Nephron progenitor cell (in vitro differentiated cells): ENCODE data around the gene PRM3.

Source experiments
- DNase-seq: peaks from one replicate; pipeline ENCODE4 v3.0.0; 2021
- H3K27ac Mint-ChIP-seq: 2 replicates; pipeline ENCODE4 v1.8.0; 2021; ENCODE audit warnings: mild to moderate bottlenecking, moderate library complexity, mixed read lengths
- H3K27me3 Mint-ChIP-seq: 2 replicates; pipeline ENCODE4 v1.8.0; 2021; ENCODE audit warnings: mild to moderate bottlenecking, low read depth, mixed read lengths; ENCODE audit not compliant: poor library complexity
- H3K36me3 Mint-ChIP-seq: 2 replicates; pipeline ENCODE4 v1.8.0; 2021; ENCODE audit warnings: low read depth, mixed read lengths
- H3K4me1 Mint-ChIP-seq: 2 replicates; pipeline ENCODE4 v1.8.0; 2021; ENCODE audit warnings: mixed read lengths
- H3K4me3 Mint-ChIP-seq: 2 replicates; pipeline ENCODE4 v1.8.0; 2021; ENCODE audit warnings: mild to moderate bottlenecking, moderate library complexity, mixed read lengths
- H3K9me3 Mint-ChIP-seq: 2 replicates; pipeline ENCODE4 v1.8.0; 2021; ENCODE audit warnings: mild to moderate bottlenecking, moderate library complexity, mixed read lengths
- CTCF ChIP-seq: fragments of 200-600 bp; sonication (generic); IDR thresholded peaks from 2 replicates; pipeline ENCODE4 v1.5.0; 2021; ENCODE audit warnings: antibody characterized with exemption

Gene PRM3

DNA sequence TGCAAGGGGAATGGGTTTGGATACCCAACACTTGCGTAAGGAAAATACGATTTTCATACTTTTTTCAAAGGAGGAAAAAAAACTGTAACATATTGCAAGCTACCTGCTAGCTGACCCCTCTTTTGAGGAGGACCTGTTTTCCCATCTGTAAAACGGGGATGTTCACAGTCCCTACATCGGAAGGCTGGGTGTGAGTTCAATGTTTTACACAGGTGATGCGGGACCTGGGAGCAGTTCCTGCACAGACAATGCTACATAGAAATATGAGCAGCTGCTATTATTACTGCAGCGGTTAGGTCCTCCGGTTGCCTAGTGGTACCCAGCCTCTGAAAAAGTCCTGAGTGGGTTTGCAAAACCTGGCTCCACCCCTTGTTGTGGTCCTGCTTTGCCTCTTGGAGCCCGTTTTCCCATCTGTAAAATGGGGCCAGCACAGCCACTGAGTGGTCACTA lies 20.9 kb downstream of the PRM3 start:
- H3K4me3 Mint-ChIP-seq = no peak overlapping the region
- peaks cover 25% of the 10 kb centered on the region for H3K27me3 Mint-ChIP-seq
- no peaks in the 10 kb centered on the region for H3K9me3 Mint-ChIP-seq
- no peak overlapping the region for H3K27ac Mint-ChIP-seq
- no peak for TF ChIP-seq CTCF
- peaks cover 37% of the 10 kb centered on the region for H3K4me1 Mint-ChIP-seq
- no peaks in the 10 kb centered on the region for H3K36me3 Mint-ChIP-seq
- DNase-seq = no peak

GRCh38 chr16:11251525-11252481 lies 21.6 kb downstream of the PRM3 start:
- Mint-ChIP-seq H3K27ac (no peak overlapping the region), H3K4me1 (peaks cover 30% of the 10 kb centered on the region), H3K4me3 (no peak overlapping the region), H3K27me3 (peaks cover 29% of the 10 kb centered on the region), H3K9me3 (no peaks in the 10 kb centered on the region), H3K36me3 (no peaks in the 10 kb centered on the region)
- DNase-seq = no peak
- no peak for TF ChIP-seq CTCF

GRCh38 chr16:11250786-11251524 lies 22.5 kb downstream of the PRM3 start:
- no peaks in the 10 kb centered on the region for H3K36me3 Mint-ChIP-seq
- H3K27ac Mint-ChIP-seq = no peak overlapping the region
- TF ChIP-seq CTCF = no peak
- peaks cover 30% of the 10 kb centered on the region for H3K4me1 Mint-ChIP-seq
- no peak for DNase-seq
- H3K4me3 Mint-ChIP-seq = no peak overlapping the region
- H3K27me3 Mint-ChIP-seq = peaks cover 29% of the 10 kb centered on the region
- no peaks in the 10 kb centered on the region for H3K9me3 Mint-ChIP-seq

- TF ChIP-seq CTCF = no peak
- H3K9me3 Mint-ChIP-seq = no peaks in the 10 kb centered on the region
- H3K4me3 Mint-ChIP-seq = no peak overlapping the region
- H3K27ac Mint-ChIP-seq = no peak overlapping the region
- peak; percentile 38 for DNase-seq
- H3K4me1 Mint-ChIP-seq = peaks cover 35% of the 10 kb centered on the region
- no peaks in the 10 kb centered on the region for H3K36me3 Mint-ChIP-seq
- peaks cover 29% of the 10 kb centered on the region for H3K27me3 Mint-ChIP-seq
These were observed 23.2 kb downstream of the PRM3 start for GRCh38 chr16:11250091-11250785.

- Mint-ChIP-seq H3K27ac (peak overlapping the region; percentile 25), H3K9me3 (no peaks in the 10 kb centered on the region), H3K27me3 (peaks cover 25% of the 10 kb centered on the region), H3K36me3 (no peaks in the 10 kb centered on the region), H3K4me3 (no peak overlapping the region), H3K4me1 (peaks cover 38% of the 10 kb centered on the region)
- no peak for DNase-seq
- TF ChIP-seq CTCF = no peak
These were observed 24.0 kb downstream of the PRM3 start for GRCh38 chr16:11249233-11250061.
